Sigmoid colon (tissue), 7 donors: ENCODE data around the gene METTL26. TPM values are rescaled to one million over a fixed set of nuclear protein-coding genes. Genes with fewer than 3 reads are reported as not detected.
A peak's percentile ranks its signal among the peaks of the same experiment; 100 is the strongest.

Experiments
- DNase-seq: peaks from one replicate; pipeline ENCODE4 v3.0.0-alpha.2; 2019
- H3K27ac ChIP-seq, 4 donors: fragments of 200-600 bp; sonication (generic); one replicate each; pipeline ENCODE4 v1.5.1; 2016 to 2019; ENCODE audit warnings: mild to moderate bottlenecking in 1 of 4
- H3K27me3 ChIP-seq, 3 donors: fragments of 200-600 bp; sonication (generic); one replicate each; pipeline ENCODE4 v1.5.1; 2019; ENCODE audit warnings: mild to moderate bottlenecking in 1 of 3
- H3K36me3 ChIP-seq, 4 donors: fragments of 200-600 bp; sonication (generic); one replicate each; pipeline ENCODE4 v1.5.1; 2016 to 2019
- H3K4me1 ChIP-seq, 4 donors: fragments of 200-600 bp; sonication (generic); one replicate each; pipeline ENCODE4 v1.5.1; 2017 to 2019
- H3K4me3 ChIP-seq, 4 donors: fragments of 200-600 bp; sonication (generic); one replicate each; pipeline ENCODE4 v1.5.1; 2017 to 2019; ENCODE audit warnings: mild to moderate bottlenecking in 2 of 4, moderate library complexity in 1 of 4
- H3K9me3 ChIP-seq, 4 donors: fragments of 200-600 bp in 3 of 4; sonication (generic) in 3 of 4; one replicate each; pipeline versions ENCODE4 v1.5.1 to v1.6.1; 2013 to 2019
- EP300 ChIP-seq, 4 donors: sonication (generic); formaldehyde crosslinking; IDR thresholded peaks; one replicate each; pipeline ENCODE4 v1.6.1; 2017; ENCODE audit warnings: antibody characterized with exemption in 4 of 4
- POLR2A ChIP-seq, 2 donors: fragments of 450-650 bp; IDR thresholded peaks; one replicate each; pipeline ENCODE4 v1.6.1; 2016; ENCODE audit warnings: antibody characterized with exemption in 2 of 2, mild to moderate bottlenecking in 2 of 2, moderate library complexity in 2 of 2
- POLR2AphosphoS5 ChIP-seq, 4 donors: sonication (generic); formaldehyde crosslinking; IDR thresholded peaks; one replicate each; pipeline ENCODE4 v1.6.1; 2017; ENCODE audit warnings: antibody characterized with exemption in 4 of 4
- WGBS, 2 donors: extraction: QIAGEN DNeasy Blood & Tissue Kit; methylation state at CpG; one replicate each; pipeline ENCODE4 v1.1.7; 2013; 5-methylcytosine and 5-hydroxymethylcytosine counted together
- intact Hi-C: fragments of 100-400 bp; cut with DNase I; formaldehyde crosslinking; loops from one replicate; pipeline ENCODE4 v1.15.1; 2023
- polyA plus RNA-seq, 3 donors: library from polyadenylated mRNA; stranded (reverse); fragments of 200-250 nt; gene quantifications; one replicate each; pipeline ENCODE4 v1.2.3, GENCODE V29; 2013
- total RNA-seq, 4 donors: library from RNA; depleted of rRNA; stranded (reverse); fragments of >200 nt; gene quantifications; one replicate each; pipeline ENCODE4 v1.1.0, GENCODE V29; 2016
- TF ChIP-seq, protein P1 (sequence below), 4 experiments: fragments of 450-650 bp in 3 of 4; fragments of 200-600 bp in 1 of 4; IDR thresholded peaks; one replicate each; pipeline ENCODE4 v1.5.1; 2016 to 2019; ENCODE audit warnings: antibody characterized with exemption in 4 of 4, mild to moderate bottlenecking in 3 of 4, moderate library complexity in 2 of 4
- donor health status: healthy with polysubstance abuse.
- donor health status: Bipolar disorder and iron deficiency.
- donor health status: healthy.

Gene METTL26
- total and polyA plus RNA-seq, 7 donors, result 79.5 to 163 (median 132) TPM

DNA sequence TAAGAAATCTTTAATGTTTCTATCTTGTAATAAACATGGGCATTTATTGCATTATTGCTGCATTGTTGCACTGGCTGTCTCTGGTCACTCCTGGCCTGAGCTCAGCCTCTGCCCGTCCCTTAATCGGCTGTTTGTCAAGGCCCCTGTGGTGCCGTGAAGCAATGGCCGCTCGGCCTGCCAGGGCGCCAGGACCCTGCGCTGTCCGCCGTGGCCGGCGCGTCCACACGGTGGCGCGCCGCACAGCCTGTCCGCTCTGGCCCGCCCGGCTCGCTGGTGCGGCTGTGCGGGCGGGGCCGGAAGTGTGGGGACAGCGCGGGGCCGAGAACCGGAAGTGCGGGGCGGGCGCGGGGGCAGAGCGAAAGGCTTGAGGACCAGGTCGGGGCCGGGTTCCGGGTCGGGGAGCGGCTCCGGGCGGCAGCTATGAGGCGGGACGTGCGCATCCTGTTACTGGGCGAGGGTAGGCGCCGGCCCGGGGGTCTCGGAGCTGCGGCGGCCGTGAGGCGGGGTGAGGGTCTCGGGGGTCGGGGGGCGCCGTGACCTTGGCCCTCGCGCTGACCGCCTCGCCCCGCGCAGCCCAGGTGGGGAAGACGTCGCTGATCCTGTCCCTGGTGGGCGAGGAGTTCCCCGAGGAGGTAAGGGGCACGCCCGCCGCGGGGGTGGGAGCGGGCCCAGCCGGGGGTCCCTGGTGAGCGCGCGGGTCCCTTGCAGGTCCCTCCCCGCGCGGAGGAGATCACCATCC lies 31.8 kb upstream of the METTL26 start, which contains the start of gene RHOT2:
Gene RHOT2 (plus strand): TSS at position 353 of the 739 bp plus-strand sequence. CDS start 68 bp downstream, at position 421.
- Histone ChIP-seq H3K9me3 (no peaks in the 10 kb centered on the region), H3K4me1 (peaks cover 0 to 28% (median 22%) of the 10 kb centered on the region in 4 donors), H3K27ac (peak within 1 kb of the TSS; percentile 82 to 94 (median 86)), H3K4me3 (peak within 1 kb of the TSS; percentile 62 to 99 (median 86)), H3K36me3 (peaks cover 31 to 36% (median 34%) of the 10 kb centered on the region in 4 donors), H3K27me3 (no peaks in the 10 kb centered on the region)
- TF ChIP-seq, protein P1, sequence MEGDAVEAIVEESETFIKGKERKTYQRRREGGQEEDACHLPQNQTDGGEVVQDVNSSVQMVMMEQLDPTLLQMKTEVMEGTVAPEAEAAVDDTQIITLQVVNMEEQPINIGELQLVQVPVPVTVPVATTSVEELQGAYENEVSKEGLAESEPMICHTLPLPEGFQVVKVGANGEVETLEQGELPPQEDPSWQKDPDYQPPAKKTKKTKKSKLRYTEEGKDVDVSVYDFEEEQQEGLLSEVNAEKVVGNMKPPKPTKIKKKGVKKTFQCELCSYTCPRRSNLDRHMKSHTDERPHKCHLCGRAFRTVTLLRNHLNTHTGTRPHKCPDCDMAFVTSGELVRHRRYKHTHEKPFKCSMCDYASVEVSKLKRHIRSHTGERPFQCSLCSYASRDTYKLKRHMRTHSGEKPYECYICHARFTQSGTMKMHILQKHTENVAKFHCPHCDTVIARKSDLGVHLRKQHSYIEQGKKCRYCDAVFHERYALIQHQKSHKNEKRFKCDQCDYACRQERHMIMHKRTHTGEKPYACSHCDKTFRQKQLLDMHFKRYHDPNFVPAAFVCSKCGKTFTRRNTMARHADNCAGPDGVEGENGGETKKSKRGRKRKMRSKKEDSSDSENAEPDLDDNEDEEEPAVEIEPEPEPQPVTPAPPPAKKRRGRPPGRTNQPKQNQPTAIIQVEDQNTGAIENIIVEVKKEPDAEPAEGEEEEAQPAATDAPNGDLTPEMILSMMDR (IDR thresholded peaks at IDR 0.05), result peak; percentile 13 to 88 (median 38)
- TF ChIP-seq POLR2A (IDR thresholded peaks at IDR 0.05), result peak in 1 of 2 donors; percentile 48
- peak; percentile 72 to 92 (median 81) for TF ChIP-seq POLR2AphosphoS5 (IDR thresholded peaks at IDR 0.05)
- no peak for TF ChIP-seq EP300 (IDR thresholded peaks at IDR 0.05)
- 1% methylated on average over 78 of the region's 78 CpGs for WGBS, 2 donors
- intact Hi-C loops, result loop anchor here (10.0 kb wide), 1 partner anchor 283 kb away; the partner anchor contains the start of gene PGAP6
- DNase-seq, result peak; percentile 96

DNA sequence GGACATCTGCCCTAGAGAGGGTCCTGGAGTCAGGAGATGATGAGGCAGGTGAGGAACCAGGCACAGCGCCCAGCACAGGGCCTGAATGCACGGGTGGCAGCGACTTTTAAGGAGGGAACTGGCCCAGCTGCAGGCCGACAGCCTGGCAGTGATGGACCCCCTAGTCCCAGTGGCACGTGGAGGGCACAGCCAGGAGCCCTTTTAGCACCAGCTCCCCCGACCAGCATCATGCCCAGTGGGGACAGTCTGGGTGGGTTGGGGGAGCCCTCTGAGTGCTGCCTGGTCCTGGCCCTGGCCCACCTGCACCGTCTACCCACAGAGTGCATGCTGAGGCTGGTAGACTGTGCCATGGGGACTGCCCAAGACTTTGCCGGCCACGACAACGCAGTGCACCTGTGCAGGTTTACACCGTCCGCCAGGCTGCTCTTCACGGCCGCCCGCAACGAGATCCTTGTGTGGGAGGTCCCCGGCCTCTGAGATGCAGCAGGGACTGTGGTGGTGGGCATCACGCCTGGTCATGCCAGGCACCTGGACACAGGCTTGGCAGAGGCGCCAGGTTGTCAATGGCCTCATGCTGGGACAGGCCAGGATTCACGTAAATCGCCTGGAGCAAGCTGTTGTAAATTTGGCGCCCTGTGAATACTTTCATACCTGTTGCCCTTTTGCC lies 31.1 kb upstream of the METTL26 start:
- peak overlapping the region; percentile 82 to 94 (median 86) for H3K27ac ChIP-seq
- peaks cover 24 to 29% (median 27%) of the 10 kb centered on the region in 4 donors for H3K36me3 ChIP-seq
- TF ChIP-seq EP300 (IDR thresholded peaks at IDR 0.05), result no peak
- no peak for TF ChIP-seq POLR2A (IDR thresholded peaks at IDR 0.05)
- TF ChIP-seq, protein P1 (IDR thresholded peaks at IDR 0.05), result no peak
- no peak for TF ChIP-seq POLR2AphosphoS5 (IDR thresholded peaks at IDR 0.05)
- no peaks in the 10 kb centered on the region for H3K27me3 ChIP-seq
- H3K4me3 ChIP-seq, result peak overlapping the region in 2 of 4 donors; percentile 62 to 99
- intact Hi-C loops, result loop anchor here (10.0 kb wide), 1 partner anchor 282 kb away; the partner anchor contains the start of gene PGAP6
- WGBS, 2 donors, result 79 to 87% methylated on average over 22 of the region's 22 CpGs
- no peaks in the 10 kb centered on the region for H3K9me3 ChIP-seq
- no peak for DNase-seq
- peaks cover 0 to 28% (median 22%) of the 10 kb centered on the region in 4 donors for H3K4me1 ChIP-seq

DNA sequence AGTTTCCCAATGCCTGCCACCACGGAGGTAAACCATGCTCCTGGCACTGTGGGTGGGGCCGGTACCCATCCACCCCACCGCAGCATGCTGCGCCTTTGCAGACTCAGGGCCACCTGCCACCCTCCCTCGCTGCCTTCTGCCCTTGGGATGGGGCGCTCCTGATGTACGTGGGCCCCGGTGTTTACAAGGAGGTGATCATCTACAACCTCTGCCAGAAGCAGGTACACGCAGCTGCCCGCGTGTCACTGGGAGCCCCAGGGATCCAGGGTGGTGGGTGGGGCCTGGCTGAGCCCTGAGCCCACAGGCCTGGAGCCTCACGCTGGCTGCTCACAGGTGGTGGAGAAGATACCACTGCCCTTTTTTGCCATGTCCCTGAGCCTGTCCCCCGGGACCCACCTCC lies 30.5 kb upstream of the METTL26 start:
- H3K27me3 ChIP-seq, result no peaks in the 10 kb centered on the region
- 87 to 91% methylated on average over 13 of the region's 13 CpGs for WGBS, 2 donors
- H3K36me3 ChIP-seq, result peaks cover 17 to 22% (median 20%) of the 10 kb centered on the region in 4 donors
- DNase-seq, result no peak
- H3K4me3 ChIP-seq, result no peak overlapping the region
- no peaks in the 10 kb centered on the region for H3K9me3 ChIP-seq
- TF ChIP-seq EP300 (IDR thresholded peaks at IDR 0.05), result no peak
- no peak for TF ChIP-seq POLR2A (IDR thresholded peaks at IDR 0.05)
- no peak for TF ChIP-seq POLR2AphosphoS5 (IDR thresholded peaks at IDR 0.05)
- TF ChIP-seq, protein P1 (IDR thresholded peaks at IDR 0.05), result no peak
- no peak overlapping the region for H3K27ac ChIP-seq
- intact Hi-C loops, result loop anchor here (10.0 kb wide), 1 partner anchor 282 kb away; the partner anchor contains the start of gene PGAP6
- H3K4me1 ChIP-seq, result peaks cover 0 to 28% (median 24%) of the 10 kb centered on the region in 4 donors

- WGBS, 2 donors, result 95 to 96% methylated on average over 21 of the region's 21 CpGs
- TF ChIP-seq POLR2A (IDR thresholded peaks at IDR 0.05) (no peak), EP300 (IDR thresholded peaks at IDR 0.05) (no peak), POLR2AphosphoS5 (IDR thresholded peaks at IDR 0.05) (no peak)
- TF ChIP-seq, protein P1 (IDR thresholded peaks at IDR 0.05), result no peak
- intact Hi-C loops, result loop anchor here (5.0 to 10.0 kb wide), 2 partner anchors 135 to 278 kb away; partner anchors contain the start of genes CAPN15 and PGAP6
- Histone ChIP-seq H3K4me1 (peaks cover 0 to 26% (median 20%) of the 10 kb centered on the region in 4 donors), H3K27ac (no peak overlapping the region), H3K4me3 (no peak overlapping the region), H3K36me3 (peaks cover 0 to 13% (median 3%) of the 10 kb centered on the region in 4 donors), H3K9me3 (no peaks in the 10 kb centered on the region), H3K27me3 (no peaks in the 10 kb centered on the region)
- no peak for DNase-seq
Observed at GRCh38 chr16:662597-662996, 26.5 kb upstream of the METTL26 start.
